IMR-90 (cell line): Measurements from ENCODE around the gene MCUR1. TPM values are rescaled to one million over a fixed set of nuclear protein-coding genes. Genes with fewer than 3 reads are reported as not detected.

Experiments used
- ATAC-seq: fragments of 200-7000 bp; cut with Tn5 transposase; 2 replicates; pipeline ENCODE4 v1.9.1; 2020; ENCODE audit warnings: low read depth, mild to moderate bottlenecking, moderate library complexity
- BruUV-seq: library from RNA; stranded (reverse); fragments of 400-500 nt; replicated peaks from 2 replicates; lab custom pipeline; 2021; lab: Mats Ljungman, UMichigan
- CTCF ChIA-PET: fragments of 300-600 bp; formaldehyde crosslinking; extraction: SDS; loops from one replicate; lab custom pipeline; 2021; ENCODE audit warnings: antibody characterized with exemption; lab: Yijun Ruan, JAX
- POLR2A ChIA-PET: fragments of 300-600 bp; sonication (Branson Sonifier 250); formaldehyde crosslinking; loops from one replicate; lab custom pipeline; 2022; ENCODE audit warnings: antibody characterized with exemption; ENCODE audit not compliant: unreplicated experiment; lab: Charles Lee
- DNase-seq: peaks from one replicate; pipeline ENCODE4 v3.0.0; 2013
- H2AFZ ChIP-seq: replicated peaks from 2 replicates; pipeline ENCODE3; 2013; ENCODE audit warnings: low read length, mild to moderate bottlenecking; ENCODE audit not compliant: poor library complexity
- H2AK5ac ChIP-seq: 2 replicates; pipeline ENCODE4 v1.6.1; 2013; ENCODE audit warnings: low read depth, low read length, inconsistent platforms
- H2AK9ac ChIP-seq: replicated peaks from 2 replicates; pipeline ENCODE3; 2013; ENCODE audit warnings: mild to moderate bottlenecking, low read depth, low read length, moderate library complexity; ENCODE audit not compliant: poor library complexity
- H2BK120ac ChIP-seq: 2 replicates; pipeline ENCODE4 v1.6.1; 2013; ENCODE audit warnings: low read depth, low read length, inconsistent platforms
- H2BK15ac ChIP-seq: 3 replicates; pipeline ENCODE4 v1.6.1; 2013; ENCODE audit warnings: low read depth, low read length, inconsistent platforms
- H2BK20ac ChIP-seq: 2 replicates; pipeline ENCODE4 v1.6.1; 2013; ENCODE audit warnings: low read depth, mild to moderate bottlenecking, inconsistent platforms, low read length, moderate library complexity
- H2BK5ac ChIP-seq: 2 replicates; pipeline ENCODE4 v1.6.1; 2013; ENCODE audit warnings: mild to moderate bottlenecking, low read depth, low read length, inconsistent platforms; ENCODE audit not compliant: poor library complexity, severe bottlenecking
- H3K14ac ChIP-seq: replicated peaks from 2 replicates; pipeline ENCODE4 v1.6.1; 2013; ENCODE audit warnings: low read depth, low read length, inconsistent platforms
- H3K18ac ChIP-seq: 2 replicates; pipeline ENCODE4 v1.6.1; 2013; ENCODE audit warnings: low read depth, low read length, control low read depth
- H3K23ac ChIP-seq: 2 replicates; pipeline ENCODE4 v1.6.1; 2013; ENCODE audit warnings: low read depth, low read length, inconsistent platforms
- H3K27ac ChIP-seq: 2 replicates; pipeline ENCODE4 v1.5.1; 2013; ENCODE audit warnings: mild to moderate bottlenecking, control low read depth, low read length; ENCODE audit not compliant: insufficient read depth
- H3K27me3 ChIP-seq: 2 replicates; pipeline ENCODE4 v1.6.1; 2013; ENCODE audit warnings: low read length; ENCODE audit not compliant: control insufficient read depth, insufficient read depth
- H3K36me3 ChIP-seq: 2 replicates; pipeline ENCODE4 v1.6.1; 2013; ENCODE audit warnings: low read length, mixed read lengths; ENCODE audit not compliant: control insufficient read depth, insufficient read depth
- H3K4ac ChIP-seq: 2 replicates; pipeline ENCODE4 v1.6.1; 2013; ENCODE audit warnings: low read depth, low read length, inconsistent platforms
- H3K4me1 ChIP-seq: 2 replicates; pipeline ENCODE4 v1.6.1; 2013; ENCODE audit warnings: low read length, mixed read lengths; ENCODE audit not compliant: control insufficient read depth, insufficient read depth
- H3K4me2 ChIP-seq: 2 replicates; pipeline ENCODE4 v1.6.1; 2013; ENCODE audit warnings: low read depth, mild to moderate bottlenecking, control low read depth, low read length, moderate library complexity
- H3K4me3 ChIP-seq: 2 replicates; pipeline ENCODE4 v1.5.1; 2013; ENCODE audit warnings: low read depth, mild to moderate bottlenecking, control low read depth, low read length, moderate library complexity; ENCODE audit not compliant: insufficient read depth
- H3K56ac ChIP-seq: 2 replicates; pipeline ENCODE4 v1.6.1; 2013; ENCODE audit warnings: low read length, inconsistent platforms; ENCODE audit not compliant: insufficient read depth; ENCODE audit errors: extremely low read depth
- H3K79me1 ChIP-seq, 2 experiments: 2 replicates each; pipeline ENCODE4 v1.6.1; 2013; ENCODE audit warnings: low read length in 2 of 2, inconsistent platforms in 1 of 2, low read depth in 1 of 2
- H3K9ac ChIP-seq: 2 replicates; pipeline ENCODE4 v1.6.1; 2013; ENCODE audit warnings: low read depth, low read length, control low read depth
- H3K9me1 ChIP-seq: 2 replicates; pipeline ENCODE4 v1.6.1; 2013; ENCODE audit warnings: low read length, inconsistent platforms; ENCODE audit not compliant: insufficient read depth
- H3K9me3 ChIP-seq: 2 replicates; pipeline ENCODE4 v1.6.1; 2013; ENCODE audit warnings: low read length; ENCODE audit not compliant: control insufficient read depth, insufficient read depth
- H4K20me1 ChIP-seq: 2 replicates; pipeline ENCODE4 v1.6.1; 2013; ENCODE audit warnings: low read length, inconsistent platforms; ENCODE audit not compliant: insufficient read depth
- H4K5ac ChIP-seq: 2 replicates; pipeline ENCODE4 v1.6.1; 2013; ENCODE audit warnings: mild to moderate bottlenecking, low read depth, low read length, control low read depth
- H4K8ac ChIP-seq, 2 experiments: 2 replicates each; pipeline ENCODE4 v1.6.1; 2013; ENCODE audit warnings: low read depth in 2 of 2, low read length in 2 of 2, control low read depth in 1 of 2, inconsistent platforms in 1 of 2
- H4K91ac ChIP-seq: 2 replicates; pipeline ENCODE4 v1.6.1; 2013; ENCODE audit warnings: low read depth, low read length, inconsistent platforms; ENCODE audit not compliant: insufficient read depth
- BHLHE40 ChIP-seq: fragments of 150-350 bp; IDR thresholded peaks from 2 replicates; pipeline ENCODE4 v1.6.1; 2016; ENCODE audit warnings: mild to moderate bottlenecking, low read depth, low read length
- CEBPB ChIP-seq: IDR thresholded peaks from 2 replicates; pipeline ENCODE4 v1.6.1; 2012; ENCODE audit warnings: low read depth, low read length, improper control_type of control experiment
- CHD1 ChIP-seq: IDR thresholded peaks from 2 replicates; pipeline ENCODE4 v1.6.1; 2012; ENCODE audit warnings: low read depth, low read length, improper control_type of control experiment
- FOS ChIP-seq: fragments of 150-350 bp; IDR thresholded peaks from 2 replicates; pipeline ENCODE4 v1.6.1; 2016; ENCODE audit warnings: low read depth, low read length
- MAFK ChIP-seq: IDR thresholded peaks from 2 replicates; pipeline ENCODE4 v1.6.1; 2012; ENCODE audit warnings: low read depth, low read length, improper control_type of control experiment
- MAZ ChIP-seq: IDR thresholded peaks from 2 replicates; pipeline ENCODE4 v1.6.1; 2012; ENCODE audit warnings: low read depth, mild to moderate bottlenecking, low read length, improper control_type of control experiment, moderate library complexity, borderline replicate concordance
- MXI1 ChIP-seq: IDR thresholded peaks from 2 replicates; pipeline ENCODE4 v1.6.1; 2012; ENCODE audit warnings: low read depth, mild to moderate bottlenecking, low read length, moderate library complexity, borderline replicate concordance
- NFE2L2 ChIP-seq: fragments of 150-350 bp; IDR thresholded peaks from 2 replicates; pipeline ENCODE4 v1.6.1; 2016; ENCODE audit warnings: low read depth, mild to moderate bottlenecking, low read length
- POLR2A ChIP-seq: IDR thresholded peaks from 2 replicates; pipeline ENCODE4 v1.6.1; 2012; ENCODE audit warnings: mild to moderate bottlenecking, low read depth, low read length
- RAD21 ChIP-seq: IDR thresholded peaks from 2 replicates; pipeline ENCODE4 v1.6.1; 2012; ENCODE audit warnings: low read length, improper control_type of control experiment
- RCOR1 ChIP-seq: IDR thresholded peaks from 2 replicates; pipeline ENCODE4 v1.6.1; 2012; ENCODE audit warnings: mild to moderate bottlenecking, low read length, improper control_type of control experiment; ENCODE audit not compliant: insufficient replicate concordance
- RFX5 ChIP-seq: IDR thresholded peaks from 2 replicates; pipeline ENCODE4 v1.8.0; 2012; ENCODE audit warnings: low read depth, mild to moderate bottlenecking, low read length, moderate library complexity
- SMC3 ChIP-seq: fragments of 150-350 bp; IDR thresholded peaks from 2 replicates; pipeline ENCODE4 v1.6.1; 2016; ENCODE audit warnings: low read depth, mild to moderate bottlenecking, antibody characterized with exemption, low read length, moderate library complexity
- USF2 ChIP-seq: fragments of 150-350 bp; IDR thresholded peaks from 2 replicates; pipeline ENCODE4 v1.6.1; 2017; ENCODE audit warnings: mild to moderate bottlenecking, antibody characterized with exemption, low read length, low read depth
- WGBS, 2 experiments: methylation state at CpG; one replicate each; pipeline versions ENCODE4 v1.1.5 to v1.1.7; 2013; ENCODE audit warnings: missing lambda C conversion rate in 2 of 2; ENCODE audit not compliant: insufficient read length in 1 of 2; ENCODE audit errors: extremely low coverage in 2 of 2; 5-methylcytosine and 5-hydroxymethylcytosine counted together
- dilution Hi-C: fragments of 300-500 bp; cut with HindIII; formaldehyde crosslinking; loops from one replicate; pipeline ENCODE4 v1.14.3; 2018; ENCODE audit warnings: low sequenced_read_pairs; ENCODE audit not compliant: unreplicated experiment
- in situ Hi-C: fragments of 300-500 bp; cut with MboI; formaldehyde crosslinking; loops from 3 replicates; pipeline ENCODE4 v1.14.3; 2019; ENCODE audit warnings: low sequenced_read_pairs, inconsistent platforms, mixed read lengths
- intact Hi-C: fragments of 100-400 bp; cut with micrococcal nuclease; formaldehyde crosslinking; loops from 2 replicates; pipeline ENCODE4 v1.10.0; 2022
- polyA plus RNA-seq, 3 experiments: library from polyadenylated mRNA; depleted of rRNA; stranded (reverse); fragments of >200 nt; gene quantifications; 2 replicates each; pipeline ENCODE4 v1.2.3, GENCODE V29; 2012; ENCODE audit warnings: low replicate concordance in 1 of 3
- total RNA-seq: library from RNA; depleted of rRNA; stranded (reverse); fragments of >200 nt; gene quantifications from 2 replicates; pipeline ENCODE4 v1.2.3, GENCODE V29; 2012
- TF ChIP-seq, protein P1 (sequence below): conservative IDR thresholded peaks from 2 replicates; pipeline ENCODE4 v1.5.1; 2012; ENCODE audit warnings: mild to moderate bottlenecking, low read depth, low read length, improper control_type of control experiment
- TF ChIP-seq, protein P2 (sequence below): fragments of 150-350 bp; IDR thresholded peaks from 2 replicates; pipeline ENCODE4 v1.6.1; 2016; ENCODE audit warnings: low read depth, mild to moderate bottlenecking, low read length, moderate library complexity, borderline replicate concordance

Gene MCUR1
- total and polyA plus RNA-seq, 2 of the 4 experiments (the other 2 are of a cell fraction) = 4.1 to 6.5 TPM

DNA sequence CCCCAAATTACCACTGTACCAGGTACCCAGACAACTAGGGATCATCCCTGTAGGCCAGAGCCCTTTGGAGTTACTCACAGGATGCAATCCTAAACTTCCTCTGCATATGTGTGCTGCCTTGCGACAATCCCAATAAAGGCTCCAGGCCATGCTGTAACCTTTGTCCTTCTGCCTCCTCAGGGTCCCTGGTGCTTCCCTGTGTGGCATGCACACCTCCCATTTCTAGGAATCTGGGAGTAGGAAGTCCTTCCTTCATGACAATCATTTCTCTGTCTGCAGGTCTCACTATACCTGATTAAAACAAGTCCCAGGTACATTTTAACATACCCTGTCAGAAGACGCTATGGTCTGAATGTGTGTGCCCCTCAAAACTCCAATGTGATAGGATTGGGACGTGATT is 37.0 kb upstream of the MCUR1 start:
- intact Hi-C loops (no loop called here), in situ Hi-C loops (no loop called here), dilution Hi-C loops (no loop called here)
- H2BK20ac ChIP-seq = no peak overlapping the region
- H2BK15ac ChIP-seq = no peak overlapping the region
- POLR2A ChIA-PET = no interaction called here
- H3K79me1 ChIP-seq = no peaks in the 10 kb centered on the region
- H3K4me3 ChIP-seq = no peak overlapping the region
- H3K18ac ChIP-seq = no peak overlapping the region
- no peaks in the 10 kb centered on the region for H3K9me1 ChIP-seq
- H2AK9ac ChIP-seq = no peak overlapping the region
- H3K9ac ChIP-seq = no peak overlapping the region
- no peak overlapping the region for H3K56ac ChIP-seq
- H4K91ac ChIP-seq = no peak overlapping the region
- no peak overlapping the region for H4K8ac ChIP-seq
- no peak overlapping the region for H3K27ac ChIP-seq
- H3K23ac ChIP-seq = no peak overlapping the region
- TF ChIP-seq NFE2L2 (no peak), USF2 (no peak), RFX5 (no peak), BHLHE40 (no peak), FOS (no peak), RAD21 (no peak), CEBPB (no peak), POLR2A (no peak), RCOR1 (no peak), MXI1 (no peak), SMC3 (no peak), MAFK (no peak), CHD1 (no peak), MAZ (no peak)
- TF ChIP-seq, protein P1, sequence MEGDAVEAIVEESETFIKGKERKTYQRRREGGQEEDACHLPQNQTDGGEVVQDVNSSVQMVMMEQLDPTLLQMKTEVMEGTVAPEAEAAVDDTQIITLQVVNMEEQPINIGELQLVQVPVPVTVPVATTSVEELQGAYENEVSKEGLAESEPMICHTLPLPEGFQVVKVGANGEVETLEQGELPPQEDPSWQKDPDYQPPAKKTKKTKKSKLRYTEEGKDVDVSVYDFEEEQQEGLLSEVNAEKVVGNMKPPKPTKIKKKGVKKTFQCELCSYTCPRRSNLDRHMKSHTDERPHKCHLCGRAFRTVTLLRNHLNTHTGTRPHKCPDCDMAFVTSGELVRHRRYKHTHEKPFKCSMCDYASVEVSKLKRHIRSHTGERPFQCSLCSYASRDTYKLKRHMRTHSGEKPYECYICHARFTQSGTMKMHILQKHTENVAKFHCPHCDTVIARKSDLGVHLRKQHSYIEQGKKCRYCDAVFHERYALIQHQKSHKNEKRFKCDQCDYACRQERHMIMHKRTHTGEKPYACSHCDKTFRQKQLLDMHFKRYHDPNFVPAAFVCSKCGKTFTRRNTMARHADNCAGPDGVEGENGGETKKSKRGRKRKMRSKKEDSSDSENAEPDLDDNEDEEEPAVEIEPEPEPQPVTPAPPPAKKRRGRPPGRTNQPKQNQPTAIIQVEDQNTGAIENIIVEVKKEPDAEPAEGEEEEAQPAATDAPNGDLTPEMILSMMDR = no peak
- TF ChIP-seq, protein P2, sequence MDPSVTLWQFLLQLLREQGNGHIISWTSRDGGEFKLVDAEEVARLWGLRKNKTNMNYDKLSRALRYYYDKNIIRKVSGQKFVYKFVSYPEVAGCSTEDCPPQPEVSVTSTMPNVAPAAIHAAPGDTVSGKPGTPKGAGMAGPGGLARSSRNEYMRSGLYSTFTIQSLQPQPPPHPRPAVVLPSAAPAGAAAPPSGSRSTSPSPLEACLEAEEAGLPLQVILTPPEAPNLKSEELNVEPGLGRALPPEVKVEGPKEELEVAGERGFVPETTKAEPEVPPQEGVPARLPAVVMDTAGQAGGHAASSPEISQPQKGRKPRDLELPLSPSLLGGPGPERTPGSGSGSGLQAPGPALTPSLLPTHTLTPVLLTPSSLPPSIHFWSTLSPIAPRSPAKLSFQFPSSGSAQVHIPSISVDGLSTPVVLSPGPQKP = no peak
- CTCF ChIA-PET = no interaction called here
- no peaks in the 10 kb centered on the region for H4K20me1 ChIP-seq
- BruUV-seq = no TSS peak
- H3K4ac ChIP-seq = no peak overlapping the region
- H3K9me3 ChIP-seq = no peaks in the 10 kb centered on the region
- H3K4me2 ChIP-seq = no peak overlapping the region
- ATAC-seq = no peak
- no peak overlapping the region for H4K5ac ChIP-seq
- DNase-seq = no peak
- no peak overlapping the region for H3K14ac ChIP-seq
- no peak overlapping the region for H2AK5ac ChIP-seq
- no peak overlapping the region for H2AFZ ChIP-seq
- no peak overlapping the region for H2BK120ac ChIP-seq
- WGBS, 2 experiments = 100% methylated on average over 1 of the region's 3 CpGs; no CpG with 5 or more reads in 1 of the 2 experiments
- no peaks in the 10 kb centered on the region for H3K36me3 ChIP-seq
- no peaks in the 10 kb centered on the region; the same call in 1 of the 2 replicates for H3K4me1 ChIP-seq
- H3K27me3 ChIP-seq = peaks cover 18% of the 10 kb centered on the region
- no peak overlapping the region for H2BK5ac ChIP-seq
